HG03139 (cell line): Measurements from ENCODE around the gene AGPAT2.

ENCODE experiments used
- ATAC-seq: cut with Tn5 transposase; IDR thresholded peaks from one replicate; pipeline ENCODE4 v1.9.1; 2021; ENCODE audit not compliant: unreplicated experiment

The AGPAT2 gene

GRCh38 chr9:136629001-136629878, 58.0 kb downstream of the AGPAT2 start:
- ATAC-seq, result no peak

GRCh38 chr9:136628268-136628667, 59.0 kb downstream of the AGPAT2 start:
- ATAC-seq, result no peak

- ATAC-seq, result no peak
Measured at GRCh38 chr9:136627703-136628102, 59.6 kb downstream of the AGPAT2 start.

GRCh38 chr9:136626740-136627642, 60.3 kb downstream of the AGPAT2 start:
- ATAC-seq, result no peak

GRCh38 chr9:136626066-136626725, 61.1 kb downstream of the AGPAT2 start:
- no peak for ATAC-seq

- ATAC-seq, result no peak
Measured at GRCh38 chr9:136625101-136626065, 61.9 kb downstream of the AGPAT2 start.

GRCh38 chr9:136624184-136624951, 62.9 kb downstream of the AGPAT2 start:
- no peak for ATAC-seq

- no peak for ATAC-seq
Measured at GRCh38 chr9:136623842-136624183, 63.4 kb downstream of the AGPAT2 start.
